Smooth muscle cell (in vitro differentiated cells): ENCODE measurements around the gene SLF2. TPM values are rescaled to one million over a fixed set of nuclear protein-coding genes. Genes with fewer than 3 reads are reported as not detected.

ENCODE experiments used
- DNase-seq: peaks from one replicate; lab custom pipeline; 2025; ENCODE audit not compliant: unreplicated experiment; lab: John Stamatoyannopoulos, UW
- H2AFZ ChIP-seq: fragments of 200-600 bp; sonication (generic); 2 replicates; pipeline ENCODE4 v1.6.0; 2016; ENCODE audit warnings: antibody characterized with exemption, low read depth, mild to moderate bottlenecking
- H3F3A ChIP-seq: fragments of 200-600 bp; sonication (generic); 2 replicates; pipeline ENCODE4 v1.6.0; 2017; ENCODE audit warnings: antibody characterized with exemption, low read depth
- H3K27ac ChIP-seq: fragments of 200-600 bp; sonication (generic); 2 replicates; pipeline ENCODE4 v1.5.1; 2016; ENCODE audit warnings: low read depth, mild to moderate bottlenecking
- H3K27me3 ChIP-seq: fragments of 200-600 bp; sonication (generic); 2 replicates; pipeline ENCODE4 v1.6.1; 2016; ENCODE audit warnings: low read depth, mild to moderate bottlenecking
- H3K36me3 ChIP-seq: fragments of 200-600 bp; sonication (generic); 2 replicates; pipeline ENCODE4 v1.5.1; 2016; ENCODE audit warnings: low read depth
- H3K4me1 ChIP-seq: fragments of 200-600 bp; sonication (generic); 2 replicates; pipeline ENCODE4 v1.5.1; 2016; ENCODE audit warnings: low read depth
- H3K4me2 ChIP-seq: fragments of 200-600 bp; sonication (generic); 2 replicates; pipeline ENCODE4 v1.6.0; 2016; ENCODE audit warnings: mild to moderate bottlenecking
- H3K4me3 ChIP-seq: fragments of 200-600 bp; sonication (generic); 2 replicates; pipeline ENCODE4 v1.5.1; 2016; ENCODE audit warnings: mild to moderate bottlenecking
- H3K79me2 ChIP-seq: fragments of 200-600 bp; sonication (generic); 2 replicates; pipeline ENCODE4 v1.6.0; 2016; ENCODE audit warnings: low read depth, mild to moderate bottlenecking
- H3K9ac ChIP-seq: fragments of 200-600 bp; sonication (generic); 2 replicates; pipeline ENCODE4 v1.6.0; 2016; ENCODE audit warnings: low read depth
- H3K9me3 ChIP-seq: fragments of 200-600 bp; sonication (generic); replicated peaks from 2 replicates; pipeline ENCODE4 v1.5.1; 2016; ENCODE audit warnings: low read depth
- H4K20me1 ChIP-seq: fragments of 200-600 bp; sonication (generic); 2 replicates; pipeline ENCODE4 v1.6.0; 2016; ENCODE audit warnings: low read depth
- WGBS: methylation state at CpG from one replicate; pipeline ENCODE4 v1.1.7; 2016; ENCODE audit warnings: low lambda C conversion rate; 5-methylcytosine and 5-hydroxymethylcytosine counted together
- polyA plus RNA-seq: library from polyadenylated mRNA; unstranded; fragments of >200 nt; fragmentation: Nextera tagmentation; extraction: Ambion mirVana; gene quantifications from 2 replicates; pipeline ENCODE4 v1.2.1, GENCODE V29; 2016
- total RNA-seq: library from RNA; depleted of rRNA; stranded (reverse); fragments of >200 nt; gene quantifications from 2 replicates; pipeline ENCODE4 v1.2.3, GENCODE V29; 2014
- TF ChIP-seq, protein P1 (sequence below): fragments of 200-600 bp; sonication (generic); IDR thresholded peaks from 2 replicates; pipeline ENCODE4 v1.5.1; 2017; ENCODE audit warnings: borderline replicate concordance, mild to moderate bottlenecking, antibody characterized with exemption; ENCODE audit not compliant: insufficient read depth, poor library complexity, severe bottlenecking

The SLF2 gene
- total and polyA plus RNA-seq, 2 experiments from 2014 or later, result 8.1 to 24.9 TPM

DNA sequence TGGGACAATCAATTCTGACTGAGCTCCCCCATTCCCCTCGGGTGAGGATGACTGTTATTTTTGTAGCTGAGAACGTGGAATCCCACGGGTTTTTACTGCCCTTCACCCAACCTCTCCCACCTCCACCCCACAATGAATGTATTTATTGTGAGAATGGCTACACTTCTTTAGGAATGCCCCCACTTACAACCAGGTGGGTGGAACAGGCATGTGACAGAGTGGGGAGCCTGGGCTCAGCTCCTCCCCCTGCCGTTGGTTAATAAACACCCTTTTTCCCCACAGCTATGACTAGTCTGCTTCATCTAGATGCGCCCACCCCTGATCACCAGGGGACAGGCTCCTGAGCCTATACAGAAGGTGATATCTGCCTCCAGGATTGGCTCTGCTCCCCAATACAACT, 72.6 kb downstream of the SLF2 start:
- Histone ChIP-seq H3K9me3 (no peaks in the 10 kb centered on the region), H3F3A (no peaks in the 10 kb centered on the region), H3K4me1 (peaks cover 9% of the 10 kb centered on the region), H3K27ac (no peak overlapping the region), H3K9ac (no peak overlapping the region), H3K4me3 (no peak overlapping the region), H3K36me3 (no peaks in the 10 kb centered on the region), H4K20me1 (no peaks in the 10 kb centered on the region), H3K27me3 (no peaks in the 10 kb centered on the region), H3K4me2 (no peak overlapping the region), H2AFZ (no peak overlapping the region), H3K79me2 (peaks cover 29% of the 10 kb centered on the region)
- TF ChIP-seq, protein P1, sequence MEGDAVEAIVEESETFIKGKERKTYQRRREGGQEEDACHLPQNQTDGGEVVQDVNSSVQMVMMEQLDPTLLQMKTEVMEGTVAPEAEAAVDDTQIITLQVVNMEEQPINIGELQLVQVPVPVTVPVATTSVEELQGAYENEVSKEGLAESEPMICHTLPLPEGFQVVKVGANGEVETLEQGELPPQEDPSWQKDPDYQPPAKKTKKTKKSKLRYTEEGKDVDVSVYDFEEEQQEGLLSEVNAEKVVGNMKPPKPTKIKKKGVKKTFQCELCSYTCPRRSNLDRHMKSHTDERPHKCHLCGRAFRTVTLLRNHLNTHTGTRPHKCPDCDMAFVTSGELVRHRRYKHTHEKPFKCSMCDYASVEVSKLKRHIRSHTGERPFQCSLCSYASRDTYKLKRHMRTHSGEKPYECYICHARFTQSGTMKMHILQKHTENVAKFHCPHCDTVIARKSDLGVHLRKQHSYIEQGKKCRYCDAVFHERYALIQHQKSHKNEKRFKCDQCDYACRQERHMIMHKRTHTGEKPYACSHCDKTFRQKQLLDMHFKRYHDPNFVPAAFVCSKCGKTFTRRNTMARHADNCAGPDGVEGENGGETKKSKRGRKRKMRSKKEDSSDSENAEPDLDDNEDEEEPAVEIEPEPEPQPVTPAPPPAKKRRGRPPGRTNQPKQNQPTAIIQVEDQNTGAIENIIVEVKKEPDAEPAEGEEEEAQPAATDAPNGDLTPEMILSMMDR, result no peak
- 86% methylated on average over 5 of the region's 5 CpGs for WGBS
- no peak for DNase-seq

DNA sequence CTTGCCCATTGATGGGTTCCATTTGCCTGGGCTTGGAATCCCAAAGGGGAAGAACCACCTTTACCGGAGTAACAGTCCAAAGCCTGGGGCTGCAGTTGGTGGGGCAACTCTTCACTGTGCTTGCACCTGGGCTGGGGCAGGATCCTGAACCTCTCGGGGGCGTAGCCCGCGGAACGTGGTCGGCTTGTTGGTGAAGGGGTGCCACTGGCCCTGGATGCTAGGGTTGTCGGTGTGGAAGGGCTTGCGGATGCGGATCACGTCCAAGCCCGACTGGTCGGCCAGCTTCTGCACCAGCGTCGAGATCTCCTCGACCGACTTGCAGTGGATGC, 73.8 kb downstream of the SLF2 start:
- Histone ChIP-seq H3K27ac (no peak overlapping the region), H3K9me3 (no peaks in the 10 kb centered on the region), H3K4me3 (peak overlapping the region; percentile 88), H3F3A (no peaks in the 10 kb centered on the region), H3K79me2 (peaks cover 29% of the 10 kb centered on the region), H3K27me3 (no peaks in the 10 kb centered on the region), H3K36me3 (no peaks in the 10 kb centered on the region), H2AFZ (peak overlapping the region; percentile 99), H3K9ac (peak overlapping the region; percentile 60), H3K4me1 (peaks cover 9% of the 10 kb centered on the region), H3K4me2 (peak overlapping the region; percentile 96), H4K20me1 (no peaks in the 10 kb centered on the region)
- no peak for DNase-seq
- 22% methylated on average over 17 of the region's 17 CpGs for WGBS
- TF ChIP-seq, protein P1, result no peak

DNA sequence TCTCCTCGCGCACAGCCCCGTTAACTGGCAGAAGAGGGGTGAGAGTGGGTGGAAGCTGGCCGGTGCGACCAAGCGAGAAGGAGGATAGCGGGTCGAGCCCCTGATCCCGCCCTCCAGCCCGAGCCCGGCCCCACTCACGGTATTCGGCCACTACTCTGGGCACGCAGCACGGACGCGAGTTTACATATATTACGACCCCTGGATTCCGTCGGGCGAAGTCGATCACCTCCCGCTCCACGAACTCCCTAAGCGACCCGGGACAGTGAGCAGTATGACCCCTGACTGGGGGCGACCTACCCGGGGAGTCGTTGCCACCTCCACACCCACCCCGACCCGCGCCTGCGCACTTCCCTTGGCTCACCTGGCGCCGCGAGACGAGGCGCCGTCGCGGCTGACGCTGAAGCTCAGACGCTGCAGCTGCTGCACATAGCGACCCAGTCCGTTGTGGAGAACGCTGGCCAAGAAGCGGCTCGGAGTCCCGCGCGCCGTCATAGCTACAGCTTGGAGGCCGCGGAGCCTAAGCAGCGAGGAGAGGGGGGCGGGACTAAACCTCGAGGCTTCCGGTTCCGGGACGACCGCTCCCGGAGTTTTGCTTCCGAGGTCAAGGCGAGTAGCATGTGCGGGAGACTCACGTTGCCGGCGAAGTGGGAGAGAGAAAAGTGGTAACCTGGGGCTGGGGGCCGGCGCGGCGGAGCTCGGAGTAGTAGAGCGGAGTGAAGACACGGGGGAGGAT, 74.4 kb downstream of the SLF2 start, which contains the start of the genes MRPL43 and TWNK:
MRPL43 (minus strand) TSS at position 546 of the 733 bp plus-strand sequence; CDS start at position 492, 54 bp downstream.
TWNK (plus strand) TSS at position 592 of the 733 bp plus-strand sequence. CDS start 668 bp downstream, outside the sequence.
- H4K20me1 ChIP-seq, result no peaks in the 10 kb centered on the region
- no peaks in the 10 kb centered on the region for H3K36me3 ChIP-seq
- H3K9ac ChIP-seq, result peak within 1 kb of the TSS; percentile 60
- peak within 1 kb of the TSS; percentile 65 for H3K27ac ChIP-seq
- no peaks in the 10 kb centered on the region for H3K9me3 ChIP-seq
- H3K27me3 ChIP-seq, result no peaks in the 10 kb centered on the region
- 1% methylated on average over 75 of the region's 75 CpGs for WGBS
- H3K4me1 ChIP-seq, result peaks cover 9% of the 10 kb centered on the region
- H2AFZ ChIP-seq, result peak within 1 kb of the TSS; percentile 99
- H3K79me2 ChIP-seq, result peaks cover 29% of the 10 kb centered on the region
- DNase-seq, result peak; percentile 46
- TF ChIP-seq, protein P1, result no peak
- peak within 1 kb of the TSS; percentile 96 for H3K4me2 ChIP-seq
- peak within 1 kb of the TSS; percentile 88 for H3K4me3 ChIP-seq
- no peaks in the 10 kb centered on the region for H3F3A ChIP-seq

DNA sequence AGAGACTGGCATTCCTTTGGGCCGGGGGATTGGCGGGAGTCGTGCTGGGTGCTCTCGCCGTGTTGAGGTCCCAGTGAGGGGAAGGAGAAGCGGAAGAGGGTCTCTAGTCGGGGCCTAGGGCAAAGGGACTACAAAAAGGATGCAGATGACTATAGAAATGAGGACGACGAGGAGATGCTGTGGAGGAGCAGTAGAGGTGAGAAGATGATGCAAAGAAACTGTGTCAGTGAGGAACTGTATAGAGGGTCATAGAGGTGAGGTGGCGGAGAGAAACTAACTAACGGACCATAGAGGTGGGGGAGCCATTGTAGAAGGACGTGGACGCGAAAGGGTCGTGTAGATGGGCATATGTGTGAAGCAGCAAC, 74.9 kb downstream of the SLF2 start:
- under 1% methylated on average over 15 of the region's 15 CpGs for WGBS
- Histone ChIP-seq H3F3A (no peaks in the 10 kb centered on the region), H3K27me3 (no peaks in the 10 kb centered on the region), H3K9ac (peak overlapping the region; percentile 60), H3K4me1 (peaks cover 9% of the 10 kb centered on the region), H3K4me2 (peak overlapping the region; percentile 96), H3K79me2 (peaks cover 29% of the 10 kb centered on the region), H4K20me1 (no peaks in the 10 kb centered on the region), H2AFZ (peak overlapping the region; percentile 99), H3K9me3 (no peaks in the 10 kb centered on the region), H3K36me3 (no peaks in the 10 kb centered on the region), H3K4me3 (peak overlapping the region; percentile 88), H3K27ac (no peak overlapping the region)
- TF ChIP-seq, protein P1, result no peak
- no peak for DNase-seq
